ENCODE data around the gene ACADL.

DNA sequence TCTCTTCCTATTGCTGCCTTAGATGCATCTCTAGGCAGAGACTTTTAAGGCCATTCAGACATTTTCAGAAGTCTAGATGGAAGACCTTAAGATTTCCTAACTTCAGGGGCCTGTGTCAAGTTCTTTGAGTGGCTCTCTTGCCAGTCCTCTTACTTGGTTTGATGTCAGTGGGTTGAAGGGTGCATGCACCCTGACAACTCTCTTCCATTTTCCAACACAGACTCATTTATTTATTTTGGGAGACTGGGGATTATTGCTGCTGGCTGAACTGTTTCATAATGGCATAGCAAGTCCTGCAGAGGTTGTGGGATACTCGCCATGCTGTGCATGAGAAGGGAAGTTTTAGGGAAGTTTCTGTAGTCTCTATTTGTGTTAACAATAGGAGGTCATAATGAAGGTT, 39.0 kb upstream of the ACADL start:
- TF ChIP-seq, protein P1, sequence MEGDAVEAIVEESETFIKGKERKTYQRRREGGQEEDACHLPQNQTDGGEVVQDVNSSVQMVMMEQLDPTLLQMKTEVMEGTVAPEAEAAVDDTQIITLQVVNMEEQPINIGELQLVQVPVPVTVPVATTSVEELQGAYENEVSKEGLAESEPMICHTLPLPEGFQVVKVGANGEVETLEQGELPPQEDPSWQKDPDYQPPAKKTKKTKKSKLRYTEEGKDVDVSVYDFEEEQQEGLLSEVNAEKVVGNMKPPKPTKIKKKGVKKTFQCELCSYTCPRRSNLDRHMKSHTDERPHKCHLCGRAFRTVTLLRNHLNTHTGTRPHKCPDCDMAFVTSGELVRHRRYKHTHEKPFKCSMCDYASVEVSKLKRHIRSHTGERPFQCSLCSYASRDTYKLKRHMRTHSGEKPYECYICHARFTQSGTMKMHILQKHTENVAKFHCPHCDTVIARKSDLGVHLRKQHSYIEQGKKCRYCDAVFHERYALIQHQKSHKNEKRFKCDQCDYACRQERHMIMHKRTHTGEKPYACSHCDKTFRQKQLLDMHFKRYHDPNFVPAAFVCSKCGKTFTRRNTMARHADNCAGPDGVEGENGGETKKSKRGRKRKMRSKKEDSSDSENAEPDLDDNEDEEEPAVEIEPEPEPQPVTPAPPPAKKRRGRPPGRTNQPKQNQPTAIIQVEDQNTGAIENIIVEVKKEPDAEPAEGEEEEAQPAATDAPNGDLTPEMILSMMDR (IDR thresholded peaks at IDR 0.05 in 2 of 3, conservative IDR thresholded peaks at IDR 0.05 in 1 of 3; ENCODE audit: borderline replicate concordance in 1 of 3, insufficient read depth in 1 of 3, low read depth in 2 of 3, low read length in 2 of 3) = no peak
- TF ChIP-seq, protein P2, sequence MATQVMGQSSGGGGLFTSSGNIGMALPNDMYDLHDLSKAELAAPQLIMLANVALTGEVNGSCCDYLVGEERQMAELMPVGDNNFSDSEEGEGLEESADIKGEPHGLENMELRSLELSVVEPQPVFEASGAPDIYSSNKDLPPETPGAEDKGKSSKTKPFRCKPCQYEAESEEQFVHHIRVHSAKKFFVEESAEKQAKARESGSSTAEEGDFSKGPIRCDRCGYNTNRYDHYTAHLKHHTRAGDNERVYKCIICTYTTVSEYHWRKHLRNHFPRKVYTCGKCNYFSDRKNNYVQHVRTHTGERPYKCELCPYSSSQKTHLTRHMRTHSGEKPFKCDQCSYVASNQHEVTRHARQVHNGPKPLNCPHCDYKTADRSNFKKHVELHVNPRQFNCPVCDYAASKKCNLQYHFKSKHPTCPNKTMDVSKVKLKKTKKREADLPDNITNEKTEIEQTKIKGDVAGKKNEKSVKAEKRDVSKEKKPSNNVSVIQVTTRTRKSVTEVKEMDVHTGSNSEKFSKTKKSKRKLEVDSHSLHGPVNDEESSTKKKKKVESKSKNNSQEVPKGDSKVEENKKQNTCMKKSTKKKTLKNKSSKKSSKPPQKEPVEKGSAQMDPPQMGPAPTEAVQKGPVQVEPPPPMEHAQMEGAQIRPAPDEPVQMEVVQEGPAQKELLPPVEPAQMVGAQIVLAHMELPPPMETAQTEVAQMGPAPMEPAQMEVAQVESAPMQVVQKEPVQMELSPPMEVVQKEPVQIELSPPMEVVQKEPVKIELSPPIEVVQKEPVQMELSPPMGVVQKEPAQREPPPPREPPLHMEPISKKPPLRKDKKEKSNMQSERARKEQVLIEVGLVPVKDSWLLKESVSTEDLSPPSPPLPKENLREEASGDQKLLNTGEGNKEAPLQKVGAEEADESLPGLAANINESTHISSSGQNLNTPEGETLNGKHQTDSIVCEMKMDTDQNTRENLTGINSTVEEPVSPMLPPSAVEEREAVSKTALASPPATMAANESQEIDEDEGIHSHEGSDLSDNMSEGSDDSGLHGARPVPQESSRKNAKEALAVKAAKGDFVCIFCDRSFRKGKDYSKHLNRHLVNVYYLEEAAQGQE (IDR thresholded peaks at IDR 0.05; ENCODE audit: low read depth) = no peak
- TF ChIP-seq, protein P3, sequence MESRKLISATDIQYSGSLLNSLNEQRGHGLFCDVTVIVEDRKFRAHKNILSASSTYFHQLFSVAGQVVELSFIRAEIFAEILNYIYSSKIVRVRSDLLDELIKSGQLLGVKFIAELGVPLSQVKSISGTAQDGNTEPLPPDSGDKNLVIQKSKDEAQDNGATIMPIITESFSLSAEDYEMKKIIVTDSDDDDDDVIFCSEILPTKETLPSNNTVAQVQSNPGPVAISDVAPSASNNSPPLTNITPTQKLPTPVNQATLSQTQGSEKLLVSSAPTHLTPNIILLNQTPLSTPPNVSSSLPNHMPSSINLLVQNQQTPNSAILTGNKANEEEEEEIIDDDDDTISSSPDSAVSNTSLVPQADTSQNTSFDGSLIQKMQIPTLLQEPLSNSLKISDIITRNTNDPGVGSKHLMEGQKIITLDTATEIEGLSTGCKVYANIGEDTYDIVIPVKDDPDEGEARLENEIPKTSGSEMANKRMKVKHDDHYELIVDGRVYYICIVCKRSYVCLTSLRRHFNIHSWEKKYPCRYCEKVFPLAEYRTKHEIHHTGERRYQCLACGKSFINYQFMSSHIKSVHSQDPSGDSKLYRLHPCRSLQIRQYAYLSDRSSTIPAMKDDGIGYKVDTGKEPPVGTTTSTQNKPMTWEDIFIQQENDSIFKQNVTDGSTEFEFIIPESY (IDR thresholded peaks at IDR 0.05; ENCODE audit: extremely low read depth, insufficient replicate concordance, low read length) = no peak

Measured in HCT116 (cell line).